Ovary (tissue), 3 donors: ENCODE measurements around the gene NUB1.

Source experiments
- CTCF ChIP-seq, 3 donors: fragments of 450-650 bp in 2 of 3; fragments of 200-600 bp in 1 of 3; IDR thresholded peaks; one replicate each; pipeline versions ENCODE4 v1.5.1 to v1.8.0; 2016 to 2022; ENCODE audit warnings: antibody characterized with exemption in 3 of 3, mild to moderate bottlenecking in 1 of 3
- EP300 ChIP-seq: sonication (generic); formaldehyde crosslinking; IDR thresholded peaks from one replicate; pipeline ENCODE4 v1.6.1; 2017; ENCODE audit warnings: antibody characterized with exemption
- POLR2A ChIP-seq: fragments of 450-650 bp; IDR thresholded peaks from one replicate; pipeline ENCODE4 v1.6.1; 2017; ENCODE audit warnings: antibody characterized with exemption, mild to moderate bottlenecking, moderate library complexity
- donor health status: DM: no; HTN: no; CAD: no.

GRCh38 chr7:151399305-151399601 lies 57.6 kb downstream of the NUB1 start:
- no peak for TF ChIP-seq CTCF (IDR thresholded peaks at IDR 0.05)
- TF ChIP-seq POLR2A: no peak
- TF ChIP-seq EP300: no peak
